CD4-positive, alpha-beta T cell treated with Interleukin-17A for 4 hours (primary cell): Measurements from ENCODE around the gene HIP1.
"Not testable (repeated sequence)": the region's sequence is repeated elsewhere in the genome, so short reads cannot be mapped to it uniquely, and the experiment has no call there.

ENCODE experiments used
- DNase-seq: peaks from one replicate; pipeline ENCODE4 v3.0.0-alpha.2; 2020; ENCODE audit warnings: mixed read lengths

Gene HIP1

GRCh38 chr7:75639071-75639885, 99.5 kb downstream of the HIP1 start:
- DNase-seq: peak; percentile 62

- DNase-seq: peak; percentile 12
Observed at GRCh38 chr7:75638594-75639070, 100.1 kb downstream of the HIP1 start.

GRCh38 chr7:75637854-75638593, 100.7 kb downstream of the HIP1 start:
- DNase-seq: no peak

GRCh38 chr7:75635036-75635435, 103.7 kb downstream of the HIP1 start:
- no peak for DNase-seq

GRCh38 chr7:75632587-75632986, 106.2 kb downstream of the HIP1 start:
- not testable (repeated sequence) for DNase-seq

GRCh38 chr7:75631711-75632110, 107.0 kb downstream of the HIP1 start:
- DNase-seq: no peak

GRCh38 chr7:75630549-75630948, 108.2 kb downstream of the HIP1 start:
- DNase-seq: no peak

- no peak for DNase-seq
Observed at GRCh38 chr7:75629044-75629443, 109.7 kb downstream of the HIP1 start.

GRCh38 chr7:75628055-75628454, 110.7 kb downstream of the HIP1 start:
- no peak for DNase-seq

GRCh38 chr7:75626954-75627353, 111.8 kb downstream of the HIP1 start:
- no peak for DNase-seq

GRCh38 chr7:75625868-75626267, 112.9 kb downstream of the HIP1 start:
- no peak for DNase-seq

GRCh38 chr7:75624134-75624832, 114.5 kb downstream of the HIP1 start:
- no peak for DNase-seq

GRCh38 chr7:75623390-75624133, 115.2 kb downstream of the HIP1 start:
- DNase-seq: no peak

- no peak for DNase-seq
Observed at GRCh38 chr7:75621124-75621523, 117.6 kb downstream of the HIP1 start.

- DNase-seq: no peak
Observed at GRCh38 chr7:75619636-75620035, 119.1 kb downstream of the HIP1 start.

- peak; percentile 47 for DNase-seq
Observed at GRCh38 chr7:75617634-75618234, 121.0 kb downstream of the HIP1 start.

- DNase-seq: no peak
Observed at GRCh38 chr7:75616421-75617167, 122.1 kb downstream of the HIP1 start.

- DNase-seq: no peak
Observed at GRCh38 chr7:75614401-75614800, 124.3 kb downstream of the HIP1 start.

GRCh38 chr7:75613351-75613750, 125.4 kb downstream of the HIP1 start:
- no peak for DNase-seq

GRCh38 chr7:75611557-75612178, 127.1 kb downstream of the HIP1 start:
- no peak for DNase-seq

GRCh38 chr7:75609416-75609815, 129.3 kb downstream of the HIP1 start:
- not testable (repeated sequence) for DNase-seq
